ENCODE results near the gene SHC3.

The SHC3 gene

GRCh38 chr9:88974641-88975040 is 204.0 kb downstream of the SHC3 start:
- TF ChIP-seq RAD21 (IDR thresholded peaks at IDR 0.05; ENCODE audit: low read depth) (no peak), FOXM1 (IDR thresholded peaks at IDR 0.05; ENCODE audit: borderline replicate concordance, low read depth) (no peak), TEAD4 (IDR thresholded peaks at IDR 0.05) (no peak), YY1 (IDR thresholded peaks at IDR 0.05; ENCODE audit: low read depth) (no peak), CREB1 (IDR thresholded peaks at IDR 0.05; ENCODE audit: low read depth) (no peak), NFIC (IDR thresholded peaks at IDR 0.05) (no peak), TAF1 (IDR thresholded peaks at IDR 0.05; ENCODE audit: low read depth) (no peak), EP300 (IDR thresholded peaks at IDR 0.05; ENCODE audit: borderline replicate concordance) (no peak), CEBPB (IDR thresholded peaks at IDR 0.05) (no peak), TCF12 (IDR thresholded peaks at IDR 0.05; ENCODE audit: low read depth) (no peak), USF1 (IDR thresholded peaks at IDR 0.05) (no peak), REST (IDR thresholded peaks at IDR 0.05; ENCODE audit: low read depth) (no peak), MAX (IDR thresholded peaks at IDR 0.05) (no peak), EGR1 (IDR thresholded peaks at IDR 0.05) (no peak), ZBTB7A (IDR thresholded peaks at IDR 0.05; ENCODE audit: low read depth) (no peak)

GRCh38 chr9:88973281-88974045 is 205.2 kb downstream of the SHC3 start:
- no peak for TF ChIP-seq EP300 (IDR thresholded peaks at IDR 0.05; ENCODE audit: borderline replicate concordance)
- no peak for TF ChIP-seq CEBPB (IDR thresholded peaks at IDR 0.05)
- no peak for TF ChIP-seq TEAD4 (IDR thresholded peaks at IDR 0.05)
- TF ChIP-seq EGR1 (IDR thresholded peaks at IDR 0.05): no peak
- no peak for TF ChIP-seq RAD21 (IDR thresholded peaks at IDR 0.05; ENCODE audit: low read depth)
- TF ChIP-seq TCF12 (IDR thresholded peaks at IDR 0.05; ENCODE audit: low read depth): no peak
- TF ChIP-seq TAF1 (IDR thresholded peaks at IDR 0.05; ENCODE audit: low read depth): no peak
- TF ChIP-seq USF1 (IDR thresholded peaks at IDR 0.05): no peak
- no peak for TF ChIP-seq MAX (IDR thresholded peaks at IDR 0.05)
- no peak for TF ChIP-seq ZBTB7A (IDR thresholded peaks at IDR 0.05; ENCODE audit: low read depth)
- TF ChIP-seq NFIC (IDR thresholded peaks at IDR 0.05): no peak
- no peak for TF ChIP-seq REST (IDR thresholded peaks at IDR 0.05; ENCODE audit: low read depth)
- TF ChIP-seq CREB1 (IDR thresholded peaks at IDR 0.05; ENCODE audit: low read depth): no peak
- TF ChIP-seq YY1 (IDR thresholded peaks at IDR 0.05; ENCODE audit: low read depth): no peak

GRCh38 chr9:88972401-88972800 is 206.2 kb downstream of the SHC3 start:
- TF ChIP-seq MAX (IDR thresholded peaks at IDR 0.05): no peak
- no peak for TF ChIP-seq RAD21 (IDR thresholded peaks at IDR 0.05; ENCODE audit: low read depth)
- TF ChIP-seq TEAD4 (IDR thresholded peaks at IDR 0.05): no peak
- no peak for TF ChIP-seq CREB1 (IDR thresholded peaks at IDR 0.05; ENCODE audit: low read depth)
- TF ChIP-seq YY1 (IDR thresholded peaks at IDR 0.05; ENCODE audit: low read depth): no peak
- TF ChIP-seq ZBTB7A (IDR thresholded peaks at IDR 0.05; ENCODE audit: low read depth): no peak

- no peak for TF ChIP-seq REST (IDR thresholded peaks at IDR 0.05; ENCODE audit: low read depth)
- no peak for TF ChIP-seq CEBPB (IDR thresholded peaks at IDR 0.05)
- no peak for TF ChIP-seq EGR1 (IDR thresholded peaks at IDR 0.05)
- no peak for TF ChIP-seq RAD21 (IDR thresholded peaks at IDR 0.05; ENCODE audit: low read depth)
- TF ChIP-seq EP300 (IDR thresholded peaks at IDR 0.05; ENCODE audit: borderline replicate concordance): no peak
- no peak for TF ChIP-seq TEAD4 (IDR thresholded peaks at IDR 0.05)
- no peak for TF ChIP-seq CREB1 (IDR thresholded peaks at IDR 0.05; ENCODE audit: low read depth)
- no peak for TF ChIP-seq MAX (IDR thresholded peaks at IDR 0.05)
- TF ChIP-seq TCF12 (IDR thresholded peaks at IDR 0.05; ENCODE audit: low read depth): no peak
- no peak for TF ChIP-seq YY1 (IDR thresholded peaks at IDR 0.05; ENCODE audit: low read depth)
- no peak for TF ChIP-seq FOXM1 (IDR thresholded peaks at IDR 0.05; ENCODE audit: borderline replicate concordance, low read depth)
- no peak for TF ChIP-seq USF1 (IDR thresholded peaks at IDR 0.05)
- TF ChIP-seq ZBTB7A (IDR thresholded peaks at IDR 0.05; ENCODE audit: low read depth): no peak
- TF ChIP-seq NFIC (IDR thresholded peaks at IDR 0.05): no peak
Observed at GRCh38 chr9:88971131-88971960, 207.3 kb downstream of the SHC3 start.

Data from Ishikawa (cell line).